ENCODE data around the gene B4GALT5.
"Not testable (repeated sequence)": the region's sequence is repeated elsewhere in the genome, so short reads cannot be mapped to it uniquely, and the experiment has no call there.

The B4GALT5 gene

GRCh38 chr20:49624988-49625387 lies 88.7 kb downstream of the B4GALT5 start:
- not testable (repeated sequence) for DNase-seq

GRCh38 chr20:49624317-49624716 lies 89.4 kb downstream of the B4GALT5 start:
- no peak for DNase-seq

GRCh38 chr20:49622243-49622642 lies 91.4 kb downstream of the B4GALT5 start:
- DNase-seq: no peak

- no peak for DNase-seq
Measured at GRCh38 chr20:49620364-49621240, 93.1 kb downstream of the B4GALT5 start.

- DNase-seq: no peak
Measured at GRCh38 chr20:49619113-49620048, 94.3 kb downstream of the B4GALT5 start.

- DNase-seq: no peak
Measured at GRCh38 chr20:49618289-49618688, 95.4 kb downstream of the B4GALT5 start.

- peak; percentile 62 for DNase-seq
Measured at GRCh38 chr20:49617394-49617793, 96.3 kb downstream of the B4GALT5 start.

- no peak for DNase-seq
Measured at GRCh38 chr20:49616154-49617007, 97.3 kb downstream of the B4GALT5 start.

GRCh38 chr20:49615401-49616153 lies 98.1 kb downstream of the B4GALT5 start:
- DNase-seq: no peak

- not testable (repeated sequence) for DNase-seq
Measured at GRCh38 chr20:49615051-49615400, 98.7 kb downstream of the B4GALT5 start.

GRCh38 chr20:49614338-49615050 lies 99.2 kb downstream of the B4GALT5 start:
- no peak for DNase-seq

GRCh38 chr20:49612127-49612738 lies 101.4 kb downstream of the B4GALT5 start:
- DNase-seq: no peak

- not testable (repeated sequence) for DNase-seq
Measured at GRCh38 chr20:49611539-49612126, 102.0 kb downstream of the B4GALT5 start.

- DNase-seq: peak; percentile 74
Measured at GRCh38 chr20:49610691-49611538, 102.8 kb downstream of the B4GALT5 start.

GRCh38 chr20:49608752-49609670 lies 104.7 kb downstream of the B4GALT5 start:
- DNase-seq: peak; percentile 74

- no peak for DNase-seq
Measured at GRCh38 chr20:49607568-49607967, 106.1 kb downstream of the B4GALT5 start.

GRCh38 chr20:49603209-49603627 lies 110.5 kb downstream of the B4GALT5 start:
- no peak for DNase-seq
